GM12801 (cell line): ENCODE results near the gene PCDH8.

Experiments
- TF ChIP-seq, protein P1 (sequence below): IDR thresholded peaks from one replicate; pipeline ENCODE4 v1.5.1; 2011; ENCODE audit warnings: control low read depth; ENCODE audit not compliant: insufficient read length; ENCODE audit errors: extremely low read depth

Gene PCDH8

DNA sequence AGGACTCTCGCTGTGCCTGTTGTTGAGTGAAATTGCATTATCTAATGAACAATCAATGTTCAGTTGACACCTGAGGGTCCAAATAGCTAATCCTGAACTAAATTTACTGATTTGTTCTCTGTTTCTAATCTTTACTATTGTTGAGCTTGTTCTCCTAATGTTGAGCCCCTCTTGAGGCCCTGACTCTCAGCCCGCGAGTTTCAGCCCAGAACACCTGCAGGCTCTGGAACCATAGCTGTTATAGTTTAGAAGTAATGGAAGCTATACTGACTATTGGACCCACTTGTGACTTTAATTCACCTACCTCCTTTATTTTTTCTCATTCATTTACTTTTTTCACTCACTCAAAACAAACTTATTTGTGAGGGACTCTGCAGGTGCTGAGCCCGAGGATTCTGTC, 20.6 kb upstream of the PCDH8 start:
- TF ChIP-seq, protein P1, sequence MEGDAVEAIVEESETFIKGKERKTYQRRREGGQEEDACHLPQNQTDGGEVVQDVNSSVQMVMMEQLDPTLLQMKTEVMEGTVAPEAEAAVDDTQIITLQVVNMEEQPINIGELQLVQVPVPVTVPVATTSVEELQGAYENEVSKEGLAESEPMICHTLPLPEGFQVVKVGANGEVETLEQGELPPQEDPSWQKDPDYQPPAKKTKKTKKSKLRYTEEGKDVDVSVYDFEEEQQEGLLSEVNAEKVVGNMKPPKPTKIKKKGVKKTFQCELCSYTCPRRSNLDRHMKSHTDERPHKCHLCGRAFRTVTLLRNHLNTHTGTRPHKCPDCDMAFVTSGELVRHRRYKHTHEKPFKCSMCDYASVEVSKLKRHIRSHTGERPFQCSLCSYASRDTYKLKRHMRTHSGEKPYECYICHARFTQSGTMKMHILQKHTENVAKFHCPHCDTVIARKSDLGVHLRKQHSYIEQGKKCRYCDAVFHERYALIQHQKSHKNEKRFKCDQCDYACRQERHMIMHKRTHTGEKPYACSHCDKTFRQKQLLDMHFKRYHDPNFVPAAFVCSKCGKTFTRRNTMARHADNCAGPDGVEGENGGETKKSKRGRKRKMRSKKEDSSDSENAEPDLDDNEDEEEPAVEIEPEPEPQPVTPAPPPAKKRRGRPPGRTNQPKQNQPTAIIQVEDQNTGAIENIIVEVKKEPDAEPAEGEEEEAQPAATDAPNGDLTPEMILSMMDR = no peak

DNA sequence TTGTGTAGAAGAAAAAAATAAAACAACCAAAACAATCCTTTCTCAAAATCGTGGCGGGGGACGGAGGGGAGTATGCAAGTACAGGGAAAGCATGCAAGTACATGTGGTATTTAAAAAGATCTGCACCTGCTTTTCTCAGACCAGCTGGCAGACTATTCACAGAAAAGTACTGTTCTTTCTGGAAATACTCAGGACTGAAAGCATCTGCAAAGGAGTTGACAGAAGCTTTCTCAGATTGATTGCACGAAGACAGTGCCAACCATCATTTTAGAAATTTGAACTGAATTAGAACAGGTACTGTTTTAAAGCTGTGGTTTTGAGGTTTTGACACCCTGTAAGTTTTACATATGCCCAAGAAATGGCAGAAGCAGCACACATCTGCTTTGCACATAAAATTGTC, 19.8 kb upstream of the PCDH8 start:
- TF ChIP-seq, protein P1 = no peak

DNA sequence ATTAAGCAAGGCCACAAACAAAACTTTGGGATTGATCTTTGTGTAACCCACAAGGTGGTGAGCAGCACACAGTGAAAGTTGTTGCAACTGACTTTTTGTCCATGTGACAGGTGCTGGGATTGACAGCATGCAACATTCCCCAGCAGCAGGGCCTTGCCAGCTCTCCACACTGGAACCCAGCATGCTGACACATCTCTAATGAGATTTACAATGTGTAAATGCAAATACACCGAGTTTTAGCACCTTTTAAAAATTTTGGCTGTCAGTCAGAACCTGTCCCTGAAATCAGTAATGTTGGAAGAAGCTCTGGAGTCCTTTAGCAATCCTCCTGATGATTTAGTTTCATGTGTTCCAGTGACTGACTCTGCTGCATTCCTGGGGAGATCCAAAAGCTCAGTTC, 16.5 kb upstream of the PCDH8 start:
- TF ChIP-seq, protein P1 = no peak

DNA sequence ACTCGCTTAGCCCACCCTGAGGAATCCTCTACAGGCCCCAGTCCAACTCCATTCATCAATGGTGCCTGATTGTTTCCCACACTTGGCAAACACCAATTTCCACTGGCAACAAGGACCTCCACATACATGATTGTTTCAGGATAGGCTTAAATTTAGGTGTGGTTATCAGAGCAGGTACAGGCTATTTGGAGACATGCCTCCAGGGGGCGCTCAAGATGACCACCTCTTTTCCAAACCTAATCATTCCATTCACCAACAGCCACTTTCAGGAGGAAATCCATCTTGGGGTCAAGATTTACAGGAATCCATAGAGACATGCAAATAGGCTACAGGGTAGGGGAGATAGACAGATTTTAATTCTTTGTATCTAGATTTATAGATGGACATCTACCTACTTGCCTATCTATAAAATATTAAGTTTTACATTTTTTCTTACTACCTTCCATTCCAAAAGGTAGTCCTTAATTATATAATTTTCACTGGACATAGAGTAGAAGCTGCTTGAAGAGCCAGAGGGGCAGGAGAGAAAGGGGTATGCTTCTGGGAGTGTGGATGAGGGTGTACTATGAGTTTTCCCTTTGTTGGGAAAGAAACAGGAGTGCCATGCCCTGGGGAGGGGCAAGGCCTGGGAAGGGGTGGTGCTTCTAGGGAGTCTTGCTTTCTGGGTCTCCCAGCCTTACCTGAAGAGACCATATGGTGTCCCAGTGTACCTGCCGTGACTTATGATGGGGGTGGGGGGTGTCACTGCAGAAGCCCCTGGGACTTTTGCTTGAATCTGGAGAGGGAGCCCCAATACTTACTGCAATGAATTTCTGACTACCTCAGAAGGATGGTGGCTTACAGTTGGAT, 14.1 kb upstream of the PCDH8 start:
- TF ChIP-seq, protein P1 = no peak

DNA sequence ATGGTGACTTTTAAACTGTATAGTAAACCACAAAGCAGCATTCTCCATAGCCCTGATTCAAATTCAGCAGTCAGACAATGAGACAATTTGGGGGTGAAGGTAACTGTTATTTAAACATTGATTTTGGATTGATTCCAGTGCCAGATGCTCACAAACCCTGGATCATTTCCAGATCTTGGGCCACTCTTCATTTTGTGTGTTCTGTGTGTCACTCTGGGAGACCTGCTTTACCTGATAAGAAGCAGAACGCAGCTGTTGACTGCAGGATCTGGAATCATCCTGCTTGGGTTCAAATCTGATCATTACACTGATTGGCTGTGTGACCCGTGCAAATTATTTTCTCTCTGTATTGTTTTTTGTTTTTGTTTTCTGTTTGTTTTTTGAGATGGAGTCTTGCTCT, 4.0 kb upstream of the PCDH8 start:
- TF ChIP-seq, protein P1 = no peak

DNA sequence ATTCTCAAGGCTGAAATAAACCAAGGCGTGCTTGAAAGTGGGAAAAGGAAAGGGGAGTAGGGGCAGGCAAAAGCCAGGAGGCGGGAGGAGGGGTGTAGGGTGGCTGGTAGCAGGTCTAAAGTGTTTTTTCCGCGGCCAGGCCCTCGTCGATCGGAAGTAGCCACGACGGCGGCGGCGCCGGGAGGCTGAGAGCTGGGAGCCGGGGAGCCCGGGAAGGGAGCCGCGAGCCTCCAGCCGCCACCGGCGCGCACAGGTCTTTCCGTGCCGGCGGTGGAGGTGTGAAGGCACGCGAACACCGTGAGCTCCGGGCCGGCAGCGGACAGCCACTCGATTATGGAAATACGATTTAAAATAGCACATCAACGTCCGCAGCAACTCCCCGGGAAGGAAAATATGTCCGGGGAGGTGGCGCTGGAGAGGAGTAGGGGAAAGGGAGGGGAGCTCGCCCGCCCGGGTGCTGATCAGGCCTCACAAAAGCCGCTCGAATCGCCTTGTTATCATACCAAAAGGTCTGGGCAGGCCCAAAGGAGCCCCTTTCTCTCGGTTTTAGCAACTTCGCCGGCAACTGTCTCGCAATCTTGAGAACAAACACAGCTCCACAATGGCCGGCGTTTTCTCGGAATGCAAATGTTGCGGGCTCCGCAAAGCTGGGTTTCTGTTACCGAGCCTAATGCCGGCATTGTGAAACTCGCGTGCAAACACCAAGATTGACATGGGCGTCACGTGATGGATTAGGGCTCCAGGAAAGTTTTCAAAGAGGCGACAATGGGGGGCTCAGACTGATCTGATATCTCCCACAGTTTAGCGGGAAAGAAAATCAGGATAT, 2.9 kb upstream of the PCDH8 start:
- TF ChIP-seq, protein P1 = no peak

DNA sequence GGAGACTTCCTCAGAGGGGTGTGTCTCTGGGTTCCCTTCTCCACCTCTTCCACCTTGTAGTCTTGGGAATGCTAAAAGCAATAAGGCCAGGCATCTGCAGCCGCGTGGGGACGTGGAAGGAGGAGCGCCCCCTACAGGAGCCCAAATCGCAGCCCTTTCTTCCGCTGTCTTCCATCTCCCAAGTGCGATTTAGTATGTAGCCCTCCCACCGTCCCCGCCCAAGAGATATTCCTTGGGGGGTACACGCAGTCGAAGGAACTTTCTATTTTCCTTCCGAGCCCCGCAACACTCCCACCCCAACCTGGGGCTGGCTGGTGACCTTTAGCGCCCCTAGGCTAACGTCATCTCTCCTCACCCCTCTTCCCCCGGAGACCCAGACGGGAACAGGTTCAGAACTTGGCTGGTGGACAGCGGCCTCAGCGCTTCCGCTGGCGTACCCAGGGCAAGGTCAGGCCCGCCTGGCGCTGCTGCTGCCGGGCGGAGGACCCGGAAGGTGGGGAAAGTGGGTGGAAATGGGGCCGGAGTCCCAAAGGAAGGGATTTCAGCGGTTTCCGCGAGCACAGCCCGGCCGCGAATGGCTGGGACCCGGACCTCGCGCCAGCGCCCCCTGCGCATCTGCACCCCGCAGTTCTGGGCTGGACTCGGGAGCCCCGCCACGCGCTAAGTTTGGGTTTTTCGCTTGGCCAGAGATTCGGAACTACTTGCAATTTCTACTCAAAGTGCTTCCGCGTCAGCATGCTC, 2.1 kb upstream of the PCDH8 start:
- TF ChIP-seq, protein P1 = no peak
